Liver (tissue), 3 donors: Measurements from ENCODE around the gene ULK1.

Source experiments
- CTCF ChIP-seq: fragments of 150-350 bp; IDR thresholded peaks from 2 replicates; pipeline ENCODE4 v1.5.1; 2017; ENCODE audit warnings: improper control_type of control experiment, low read depth, low read length; ENCODE audit not compliant: missing input control
- FOXA1 ChIP-seq: IDR thresholded peaks from 2 replicates; pipeline ENCODE4 v1.6.1; 2016; ENCODE audit warnings: antibody characterized with exemption
- FOXA2 ChIP-seq: IDR thresholded peaks from 2 replicates; pipeline ENCODE4 v1.6.1; 2016; ENCODE audit warnings: antibody characterized with exemption
- GABPA ChIP-seq, 2 donors: IDR thresholded peaks in 1 of 2; conservative IDR thresholded peaks in 1 of 2; 2 replicates each; pipeline ENCODE4 v1.6.1; 2016; ENCODE audit warnings: antibody characterized with exemption in 2 of 2, mild to moderate bottlenecking in 1 of 2, moderate library complexity in 1 of 2
- HNF4G ChIP-seq: IDR thresholded peaks from 2 replicates; pipeline ENCODE4 v1.6.1; 2016; ENCODE audit warnings: antibody characterized with exemption
- JUND ChIP-seq, 2 donors: IDR thresholded peaks; 2 replicates each; pipeline ENCODE4 v1.6.1; 2016; ENCODE audit warnings: antibody characterized with exemption in 2 of 2
- RAD21 ChIP-seq, 2 donors: IDR thresholded peaks; 2 replicates each; pipeline ENCODE4 v1.6.1; 2016; ENCODE audit warnings: antibody characterized with exemption in 2 of 2, mild to moderate bottlenecking in 2 of 2
- REST ChIP-seq: IDR thresholded peaks from 2 replicates; pipeline ENCODE4 v1.6.1; 2016; ENCODE audit warnings: antibody characterized with exemption, mild to moderate bottlenecking
- RXRA ChIP-seq, 2 donors: IDR thresholded peaks; 2 replicates each; pipeline ENCODE4 v1.6.1; 2017 to 2018; ENCODE audit warnings: antibody characterized with exemption in 2 of 2, mild to moderate bottlenecking in 1 of 2
- SP1 ChIP-seq: IDR thresholded peaks from 2 replicates; pipeline ENCODE4 v1.6.1; 2018; ENCODE audit warnings: antibody characterized with exemption, mild to moderate bottlenecking
- TAF1 ChIP-seq: conservative IDR thresholded peaks from 2 replicates; pipeline ENCODE4 v1.6.1; 2016; ENCODE audit warnings: antibody characterized with exemption, mild to moderate bottlenecking
- YY1 ChIP-seq: IDR thresholded peaks from 2 replicates; pipeline ENCODE4 v1.6.1; 2016; ENCODE audit warnings: antibody characterized with exemption, mild to moderate bottlenecking
- ZBTB33 ChIP-seq: IDR thresholded peaks from 2 replicates; pipeline ENCODE4 v1.6.1; 2016; ENCODE audit warnings: antibody characterized with exemption
- donor health status: healthy.
- donor health status: healthy.

- TF ChIP-seq CTCF (no peak), YY1 (no peak), RAD21 (IDR thresholded peaks at IDR 0.05) (no peak), SP1 (no peak), REST (no peak), GABPA (IDR thresholded peaks at IDR 0.05 in 1 of 2, conservative IDR thresholded peaks at IDR 0.05 in 1 of 2) (no peak), TAF1 (no peak), FOXA1 (no peak), JUND (IDR thresholded peaks at IDR 0.05) (no peak), HNF4G (no peak), FOXA2 (no peak), RXRA (IDR thresholded peaks at IDR 0.05) (no peak), ZBTB33 (no peak)
Measured at GRCh38 chr12:131934535-131934934, 40.1 kb downstream of the ULK1 start.
